NCI-H2196 (cell line): ENCODE measurements around the gene CNN1.
A peak's percentile ranks its signal among the peaks of the same experiment; 100 is the strongest.

Experiments used
- DNase-seq: peaks from one replicate; lab custom pipeline; 2025; ENCODE audit not compliant: unreplicated experiment; lab: John Stamatoyannopoulos, UW

Gene CNN1

DNA sequence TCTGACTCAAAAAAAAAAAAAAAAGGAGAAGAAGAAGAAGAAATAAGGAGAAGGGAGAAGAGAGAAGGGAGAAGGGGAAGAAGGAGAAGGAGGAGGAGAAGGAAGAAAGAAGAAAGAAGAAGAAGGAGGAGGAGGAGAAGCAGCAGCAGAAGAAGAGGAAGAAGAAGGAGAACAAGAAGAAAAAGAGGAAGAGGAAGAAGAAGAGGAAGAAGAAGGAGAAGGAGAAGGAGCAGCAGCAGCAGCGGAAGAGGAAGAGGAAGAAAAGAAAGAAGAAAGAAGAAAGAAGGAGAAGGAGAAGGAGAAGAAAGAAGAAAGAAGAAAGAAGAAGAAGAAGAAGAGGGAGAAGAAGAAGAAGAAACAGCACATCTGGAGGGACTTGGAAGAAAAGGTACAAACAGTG is 4.1 kb upstream of the CNN1 start:
- no peak for DNase-seq

DNA sequence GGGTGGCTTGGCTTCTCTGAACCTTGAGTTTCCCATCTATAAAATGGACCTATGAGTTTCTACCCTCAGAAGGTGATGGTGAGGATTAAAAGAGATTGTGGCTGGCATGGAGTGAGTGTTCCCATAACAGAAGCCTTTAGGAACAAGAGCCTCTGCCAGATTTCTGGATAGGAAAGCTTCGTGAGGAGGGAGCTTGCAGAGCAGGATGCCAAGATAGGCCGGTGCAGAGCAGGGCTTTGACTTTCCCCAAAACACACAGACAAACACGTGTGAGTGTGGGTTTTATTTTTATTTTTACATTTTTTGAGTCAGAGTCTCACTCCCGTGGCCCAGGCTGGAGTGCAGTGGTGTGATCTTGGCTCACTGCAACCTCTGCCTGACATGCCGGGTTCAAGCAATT is 3.7 kb upstream of the CNN1 start:
- DNase-seq = no peak

- peak; percentile 92 for DNase-seq
Observed at GRCh38 chr19:11535792-11536595, 2.7 kb upstream of the CNN1 start.

DNA sequence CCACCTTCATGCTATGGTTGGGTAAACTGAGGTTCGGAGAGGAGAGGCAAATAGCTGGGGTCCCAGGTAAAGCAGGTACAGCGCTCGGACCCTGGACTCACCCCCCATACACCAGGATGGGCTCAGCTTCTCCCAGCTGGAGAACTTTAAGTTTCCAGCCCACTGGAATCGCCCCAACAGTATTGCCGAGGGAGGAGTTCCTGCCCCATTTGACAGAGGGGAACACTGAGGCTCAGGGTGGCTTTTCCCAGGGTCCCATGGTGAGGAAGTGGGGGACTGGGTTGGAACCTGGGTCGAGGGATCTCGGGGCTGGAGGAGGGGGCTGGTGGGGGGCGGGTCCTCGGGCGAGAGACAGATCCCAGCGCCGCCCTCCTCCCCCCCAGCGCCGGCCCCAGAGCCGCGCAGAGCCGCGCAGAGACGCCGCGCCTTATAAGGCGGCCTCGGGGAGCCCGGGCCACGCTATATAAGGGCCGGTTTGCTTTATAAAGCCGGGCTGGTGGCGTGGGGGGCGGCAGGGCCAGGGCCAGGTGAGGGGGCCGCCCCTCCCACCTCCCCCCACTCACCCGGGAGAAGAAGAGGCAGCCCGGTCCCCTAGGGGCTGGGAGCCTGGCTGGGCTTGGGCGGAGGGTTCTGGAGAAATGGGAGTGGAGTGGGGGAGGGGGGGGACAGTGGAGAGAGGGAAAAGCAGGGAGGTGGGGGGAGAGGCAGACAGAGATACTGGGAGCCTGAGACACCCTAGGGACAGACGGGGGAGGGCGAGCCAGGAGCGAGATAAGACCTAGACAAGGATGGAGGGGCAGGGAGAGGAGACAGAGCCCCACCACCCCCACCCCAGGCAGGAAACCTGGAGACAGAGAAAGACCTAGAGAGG is 1.1 kb downstream of the CNN1 start:
- DNase-seq = no peak

DNA sequence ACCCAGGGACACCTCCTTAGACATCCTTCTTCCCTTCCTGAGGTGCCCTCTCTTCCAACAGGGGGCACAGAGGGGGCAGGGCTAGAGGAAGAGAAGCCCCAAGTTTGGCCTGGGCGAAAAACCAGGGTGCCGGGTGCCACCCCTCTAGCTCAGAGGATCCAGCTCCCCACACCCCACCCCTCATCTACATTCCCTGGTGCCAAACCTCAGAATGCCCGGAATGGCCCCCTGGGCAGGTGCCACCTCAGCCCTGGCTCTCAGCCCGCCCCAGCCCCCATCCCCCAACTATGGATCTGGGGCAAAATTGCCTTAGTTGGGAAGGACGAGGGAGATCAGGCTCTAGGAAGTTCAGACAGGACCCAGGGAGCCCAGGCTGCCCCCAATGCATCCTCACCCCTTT is 2.0 kb downstream of the CNN1 start:
- DNase-seq = no peak

GRCh38 chr19:11541238-11541637 is 2.6 kb downstream of the CNN1 start:
- DNase-seq = no peak

DNA sequence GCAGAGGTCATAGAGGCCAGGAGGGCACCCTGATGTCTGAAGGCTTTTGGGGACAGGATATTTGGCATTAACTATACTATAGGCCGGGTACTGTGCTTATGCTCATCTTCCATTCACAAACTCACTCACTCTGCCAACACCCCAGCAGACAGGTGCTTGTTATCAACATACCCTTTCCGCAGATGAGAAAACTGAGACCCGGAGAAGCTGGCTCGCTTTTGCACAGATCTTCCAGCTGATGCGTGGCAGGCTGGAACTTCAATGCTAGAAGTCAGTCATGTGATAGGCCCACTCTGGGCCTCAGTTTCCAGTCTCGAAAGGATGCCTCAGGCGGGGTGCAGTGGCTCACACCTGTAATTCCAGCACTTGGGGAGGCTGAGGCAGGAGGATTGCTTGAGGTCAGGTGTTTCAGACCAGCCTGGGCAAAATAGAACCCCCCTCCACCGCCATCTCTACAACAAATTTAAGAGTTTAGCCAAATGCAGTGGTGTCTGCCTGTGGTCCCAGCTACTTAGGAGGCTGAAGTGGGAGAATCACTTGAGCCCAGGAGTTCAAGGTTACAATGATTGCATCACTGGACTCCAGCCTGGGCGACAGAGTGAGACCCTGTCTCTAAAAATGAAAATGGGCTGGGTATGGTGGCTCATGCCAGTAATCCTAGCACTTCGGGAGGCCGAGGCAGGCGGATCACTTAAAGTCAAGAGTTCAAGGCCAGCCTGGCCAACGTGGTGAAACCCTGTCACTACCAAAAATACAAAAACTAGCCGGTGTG is 9.5 kb downstream of the CNN1 start:
- DNase-seq = no peak

DNA sequence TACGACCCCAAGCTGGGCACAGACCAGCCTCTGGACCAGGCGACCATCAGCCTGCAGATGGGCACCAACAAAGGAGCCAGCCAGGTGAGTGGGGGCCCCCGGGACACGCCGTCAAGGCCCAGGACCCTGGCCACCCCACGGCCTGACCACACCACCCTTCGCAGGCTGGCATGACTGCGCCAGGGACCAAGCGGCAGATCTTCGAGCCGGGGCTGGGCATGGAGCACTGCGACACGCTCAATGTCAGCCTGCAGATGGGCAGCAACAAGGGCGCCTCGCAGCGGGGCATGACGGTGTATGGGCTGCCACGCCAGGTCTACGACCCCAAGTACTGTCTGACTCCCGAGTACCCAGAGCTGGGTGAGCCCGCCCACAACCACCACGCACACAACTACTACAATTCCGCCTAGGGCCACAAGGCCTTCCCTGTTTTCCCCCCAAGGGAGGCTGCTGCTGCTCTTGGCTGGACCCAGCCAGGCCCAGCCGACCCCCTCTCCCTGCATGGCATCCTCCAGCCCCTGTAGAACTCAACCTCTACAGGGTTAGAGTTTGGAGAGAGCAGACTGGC is 10.8 kb downstream of the CNN1 start:
- no peak for DNase-seq

DNA sequence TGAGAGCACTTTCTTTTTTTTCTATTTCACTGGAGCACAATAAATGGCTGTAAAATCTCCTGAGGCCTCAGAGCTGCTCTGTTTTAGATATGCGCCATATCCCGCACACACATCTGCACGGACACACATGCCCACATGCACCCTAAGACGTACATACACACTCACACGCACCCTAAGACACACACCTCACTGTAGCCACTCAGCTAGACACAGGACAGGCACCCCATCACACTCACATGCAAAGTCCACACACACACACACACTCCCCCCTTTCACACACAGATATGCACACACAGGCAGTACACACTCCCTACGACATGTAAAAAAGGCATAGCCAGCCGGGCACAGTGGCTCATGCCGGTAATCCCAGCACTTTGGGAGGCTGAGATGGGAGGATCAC is 11.6 kb downstream of the CNN1 start:
- DNase-seq = no peak

- no peak for DNase-seq
Observed at GRCh38 chr19:11551603-11552235, 13.1 kb downstream of the CNN1 start.

GRCh38 chr19:11552666-11553372 is 14.2 kb downstream of the CNN1 start:
- no peak for DNase-seq

DNA sequence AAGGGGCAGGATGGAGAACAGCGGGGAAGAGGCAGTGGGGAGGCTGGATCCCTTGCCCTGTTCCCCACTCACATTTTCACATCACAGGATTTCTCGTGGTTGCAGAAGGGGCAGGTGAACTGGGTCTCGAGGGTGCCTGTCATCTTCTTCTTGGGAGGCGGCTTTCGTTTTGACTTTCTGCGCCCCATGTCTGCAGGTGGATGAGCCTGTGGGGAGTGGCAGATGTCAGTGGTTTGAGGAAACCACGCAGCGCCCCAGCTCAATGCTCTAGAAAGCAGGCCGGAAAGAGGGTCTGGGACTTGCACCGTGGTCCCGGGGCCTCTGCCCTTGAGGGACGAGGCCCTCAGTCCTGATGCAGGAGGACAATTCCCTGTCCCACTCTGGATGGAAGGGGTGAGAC is 15.5 kb downstream of the CNN1 start:
- no peak for DNase-seq

- no peak for DNase-seq
Observed at GRCh38 chr19:11555246-11555645, 16.6 kb downstream of the CNN1 start.

DNA sequence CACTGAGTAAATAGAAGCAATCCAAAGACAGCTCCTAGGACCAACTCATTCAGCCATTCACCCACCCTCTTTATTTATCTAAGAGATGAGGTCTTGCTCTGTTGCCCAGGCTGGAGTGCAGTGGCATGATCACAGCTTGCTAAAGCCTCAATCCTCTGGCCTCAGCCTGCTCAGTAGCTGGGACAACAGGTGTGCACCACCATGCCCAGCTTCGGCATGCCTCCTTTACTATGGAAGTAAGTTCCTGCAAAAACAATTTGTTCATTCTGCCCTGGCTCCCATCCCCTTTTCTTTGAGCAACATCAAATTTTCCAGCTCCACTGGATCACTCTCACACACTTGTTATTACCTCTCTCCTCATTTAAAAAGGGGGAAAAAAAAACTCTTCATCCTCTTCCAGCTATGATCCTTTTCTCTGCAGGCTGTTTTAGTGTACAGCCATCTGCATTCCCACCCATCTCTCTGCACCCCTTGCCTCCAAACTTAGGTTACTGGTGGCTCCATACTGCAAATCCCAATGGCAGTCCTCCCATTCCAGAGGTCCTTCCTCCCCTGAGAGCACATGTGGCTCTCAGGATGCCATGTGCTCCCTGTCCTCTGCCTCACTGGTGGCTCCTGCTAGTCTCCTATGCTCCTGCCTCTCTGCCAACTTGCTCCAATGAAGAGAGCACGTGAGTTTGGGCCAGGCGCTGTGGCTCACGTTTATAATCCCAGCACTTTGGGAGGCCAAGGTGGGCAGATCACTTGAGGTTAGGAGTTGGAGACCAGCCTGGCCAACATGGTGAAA is 18.2 kb downstream of the CNN1 start:
- no peak for DNase-seq

DNA sequence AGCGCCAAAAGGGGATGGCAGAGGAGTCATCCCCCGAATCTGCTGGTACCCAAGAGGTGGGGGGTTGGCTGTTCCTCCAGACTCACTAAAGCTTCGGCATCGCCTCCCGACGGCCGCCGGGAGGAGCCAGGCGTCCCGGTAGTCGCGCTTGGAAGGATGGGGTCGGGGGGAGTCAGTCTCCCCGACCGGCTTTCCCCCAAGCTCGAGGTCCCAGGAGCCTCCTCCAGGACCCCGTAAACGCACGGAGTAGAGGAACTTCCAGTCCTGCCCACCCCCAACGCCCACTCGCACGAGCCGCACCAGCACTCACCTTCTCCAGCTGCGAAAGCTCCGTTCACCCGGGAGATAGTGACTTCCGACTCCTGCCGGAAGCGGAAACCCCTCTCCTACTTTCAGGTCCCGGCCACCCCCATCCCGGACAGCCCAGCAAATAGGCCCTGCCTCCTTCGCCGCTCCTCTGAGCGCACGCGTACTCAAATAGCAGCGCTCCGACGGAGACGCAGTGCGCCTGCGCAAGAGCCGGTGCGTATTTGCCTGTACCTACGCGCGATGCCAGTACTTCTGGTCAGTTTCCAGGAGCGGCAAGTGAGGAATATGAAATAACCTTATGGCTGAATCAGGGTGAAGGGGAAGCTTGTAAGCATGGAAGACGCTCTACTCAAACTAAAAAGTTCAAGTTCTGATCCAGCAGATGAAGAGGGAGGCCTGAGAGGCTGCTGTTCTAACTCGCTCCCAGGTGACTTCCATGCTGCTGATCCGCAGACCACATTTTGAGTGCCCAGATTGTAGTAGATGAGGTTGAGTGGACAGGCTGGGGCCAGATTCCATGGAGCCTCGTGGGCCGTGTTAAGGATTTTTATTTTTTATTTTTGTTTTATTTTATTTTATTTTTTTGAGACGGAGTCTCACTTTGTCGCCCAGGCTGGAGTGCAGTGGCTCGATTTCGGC is 20.5 kb downstream of the CNN1 start, which contains the start of gene ELOF1:
Gene ELOF1 (minus strand): TSS at position 350 of the 948 bp plus-strand sequence. CDS start 4,883 bp downstream, outside the sequence.
- peak; percentile 99 for DNase-seq

DNA sequence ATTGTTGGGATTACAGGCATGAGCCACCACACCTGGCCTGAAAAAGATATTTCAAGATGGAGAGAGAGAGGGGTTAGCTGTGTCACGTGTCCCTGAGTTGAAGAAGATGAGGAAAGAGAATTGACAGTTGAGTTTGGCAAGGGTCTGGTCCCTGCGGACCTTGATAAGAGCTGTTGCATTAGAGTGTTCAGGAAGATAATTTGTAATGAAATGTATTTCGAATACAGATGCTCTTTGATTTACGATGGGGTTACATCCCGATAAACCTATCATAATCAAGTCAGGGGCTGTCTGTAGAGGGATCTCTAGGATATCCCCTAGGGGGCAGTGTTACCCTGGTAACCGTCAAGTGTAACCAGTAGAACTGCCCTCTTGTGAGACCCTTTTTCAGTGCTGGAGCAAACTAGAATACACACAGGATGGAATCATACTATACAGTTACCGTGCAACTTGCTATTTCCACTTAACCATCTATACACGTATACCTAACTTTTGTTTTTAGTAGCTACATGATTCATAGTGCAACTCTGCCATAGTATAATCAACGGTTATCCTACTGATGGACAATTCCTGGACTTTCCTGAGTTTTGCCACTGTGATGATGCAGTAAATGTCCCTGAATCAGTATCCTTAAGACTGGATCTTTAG is 21.9 kb downstream of the CNN1 start:
- DNase-seq = peak; percentile 52

GRCh38 chr19:11563532-11563931 is 24.9 kb downstream of the CNN1 start:
- DNase-seq = no peak
